ENCODE results near the gene ATOSA.

The ATOSA gene

DNA sequence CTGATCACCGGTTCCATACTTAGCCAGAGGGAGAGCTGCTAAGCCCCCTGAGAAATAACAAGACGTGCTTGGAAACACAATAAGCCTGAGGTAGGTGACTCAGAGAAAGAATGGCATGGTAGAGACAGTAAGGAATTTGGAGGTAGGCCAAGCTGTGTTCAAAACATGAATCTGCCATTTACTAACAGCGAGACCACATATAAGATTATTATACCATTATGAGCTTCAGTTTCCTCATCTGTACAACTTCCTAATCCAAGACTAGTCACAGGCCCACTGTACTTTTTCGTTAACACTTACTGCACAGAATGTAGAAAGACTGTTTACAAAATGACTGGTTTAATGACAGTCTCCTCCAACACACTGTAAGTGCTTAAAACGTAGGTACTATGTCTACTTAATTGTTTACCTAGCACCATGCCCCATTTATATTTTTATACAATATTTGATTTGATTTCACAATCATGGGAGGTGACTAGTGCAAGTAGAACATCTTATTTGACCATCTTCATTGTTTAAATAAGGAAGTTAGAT is 25.7 kb downstream of the ATOSA start:
- no peaks in the 10 kb centered on the region for H3K9me3 ChIP-seq
- no peaks in the 10 kb centered on the region for H3K36me3 ChIP-seq
- no peak for DNase-seq
- no peaks in the 10 kb centered on the region for H3K27me3 ChIP-seq
- TF ChIP-seq, protein P1, sequence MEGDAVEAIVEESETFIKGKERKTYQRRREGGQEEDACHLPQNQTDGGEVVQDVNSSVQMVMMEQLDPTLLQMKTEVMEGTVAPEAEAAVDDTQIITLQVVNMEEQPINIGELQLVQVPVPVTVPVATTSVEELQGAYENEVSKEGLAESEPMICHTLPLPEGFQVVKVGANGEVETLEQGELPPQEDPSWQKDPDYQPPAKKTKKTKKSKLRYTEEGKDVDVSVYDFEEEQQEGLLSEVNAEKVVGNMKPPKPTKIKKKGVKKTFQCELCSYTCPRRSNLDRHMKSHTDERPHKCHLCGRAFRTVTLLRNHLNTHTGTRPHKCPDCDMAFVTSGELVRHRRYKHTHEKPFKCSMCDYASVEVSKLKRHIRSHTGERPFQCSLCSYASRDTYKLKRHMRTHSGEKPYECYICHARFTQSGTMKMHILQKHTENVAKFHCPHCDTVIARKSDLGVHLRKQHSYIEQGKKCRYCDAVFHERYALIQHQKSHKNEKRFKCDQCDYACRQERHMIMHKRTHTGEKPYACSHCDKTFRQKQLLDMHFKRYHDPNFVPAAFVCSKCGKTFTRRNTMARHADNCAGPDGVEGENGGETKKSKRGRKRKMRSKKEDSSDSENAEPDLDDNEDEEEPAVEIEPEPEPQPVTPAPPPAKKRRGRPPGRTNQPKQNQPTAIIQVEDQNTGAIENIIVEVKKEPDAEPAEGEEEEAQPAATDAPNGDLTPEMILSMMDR (IDR thresholded peaks at IDR 0.05; ENCODE audit: low read depth, low read length), result no peak
- H3K4me1 ChIP-seq, result peaks cover 4% of the 10 kb centered on the region
- no peak overlapping the region for H3K4me3 ChIP-seq (ENCODE audit: low read depth, low read length)

DNA sequence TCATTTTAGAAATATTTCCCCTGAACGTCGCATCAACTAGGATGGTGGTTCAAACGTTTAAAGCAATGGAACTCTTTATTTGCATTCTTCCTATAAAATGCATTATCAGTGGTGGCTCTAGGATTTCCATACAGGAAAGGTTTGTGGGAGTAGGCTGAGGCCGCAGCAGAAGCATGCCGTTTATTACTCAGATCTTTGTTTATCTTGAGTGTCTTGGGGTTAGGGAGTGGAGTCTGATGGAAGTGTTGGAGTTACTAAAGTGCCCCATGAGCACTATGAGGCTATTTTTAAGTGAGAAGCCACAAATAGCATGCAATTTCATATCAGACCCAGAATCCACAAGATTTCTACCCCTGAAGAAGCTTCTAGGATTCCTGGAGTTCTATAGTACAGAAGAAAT is 26.2 kb downstream of the ATOSA start:
- H3K36me3 ChIP-seq, result no peaks in the 10 kb centered on the region
- H3K27me3 ChIP-seq, result no peaks in the 10 kb centered on the region
- peaks cover 4% of the 10 kb centered on the region for H3K4me1 ChIP-seq
- no peak overlapping the region for H3K4me3 ChIP-seq (ENCODE audit: low read depth, low read length)
- no peak for DNase-seq
- TF ChIP-seq, protein P1 (IDR thresholded peaks at IDR 0.05; ENCODE audit: low read depth, low read length), result no peak
- no peaks in the 10 kb centered on the region for H3K9me3 ChIP-seq

DNA sequence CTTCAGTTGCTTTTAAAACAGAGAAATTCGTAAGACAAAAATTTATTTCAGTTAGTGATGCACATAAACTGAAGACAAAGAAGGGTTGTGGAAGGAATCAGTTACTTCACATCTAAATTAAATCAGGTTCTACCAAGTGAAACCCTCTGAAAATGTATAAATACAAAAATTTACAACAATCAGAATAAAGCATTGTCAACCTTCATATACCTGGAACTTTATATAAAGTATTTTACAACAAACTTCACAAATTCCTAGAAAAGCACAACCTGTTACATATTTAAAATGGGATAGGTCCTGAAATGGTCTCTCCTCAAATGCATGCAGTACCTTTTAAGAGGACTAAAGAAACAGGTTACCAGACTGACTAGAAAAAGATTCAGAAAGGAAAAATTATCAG is 26.9 kb downstream of the ATOSA start:
- Histone ChIP-seq H3K27me3 (no peaks in the 10 kb centered on the region), H3K36me3 (no peaks in the 10 kb centered on the region)

DNA sequence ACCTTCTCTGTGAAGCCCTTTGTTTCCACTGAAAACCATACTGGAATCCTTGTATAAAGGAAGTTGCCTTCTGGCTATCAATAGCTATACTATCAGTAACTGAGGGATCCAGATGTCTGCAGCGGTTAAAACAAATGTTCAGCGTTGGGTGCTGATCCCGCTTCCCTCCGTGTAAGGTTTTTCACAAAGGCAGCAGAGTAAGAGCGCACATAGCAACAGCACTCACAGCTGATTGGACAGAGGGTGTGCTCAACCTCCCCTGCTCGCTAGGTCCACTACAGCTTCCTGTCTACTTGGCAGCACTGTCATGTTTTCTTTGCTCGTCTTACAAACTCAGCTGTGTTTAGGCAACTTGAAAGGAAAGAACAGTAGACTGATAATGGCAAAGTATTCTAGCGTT is 27.3 kb downstream of the ATOSA start:
- Histone ChIP-seq H3K9me3 (no peaks in the 10 kb centered on the region), H3K36me3 (no peaks in the 10 kb centered on the region), H3K4me1 (peaks cover 4% of the 10 kb centered on the region), H3K27me3 (no peaks in the 10 kb centered on the region), H3K4me3 (ENCODE audit: low read depth, low read length) (peak overlapping the region; percentile 63)
- TF ChIP-seq, protein P1 (IDR thresholded peaks at IDR 0.05; ENCODE audit: low read depth, low read length), result no peak
- peak; percentile 77 for DNase-seq

More for the DNA sequence above, 26.9 kb downstream of the ATOSA start:
- DNase-seq, result no peak
- TF ChIP-seq, protein P1 (IDR thresholded peaks at IDR 0.05; ENCODE audit: low read depth, low read length), result no peak
- Histone ChIP-seq H3K9me3 (no peaks in the 10 kb centered on the region), H3K4me3 (ENCODE audit: low read depth, low read length) (peak overlapping the region; percentile 63), H3K4me1 (peaks cover 4% of the 10 kb centered on the region)

GRCh38 chr15:52651114-52651513 is 28.1 kb downstream of the ATOSA start:
- H3K9me3 ChIP-seq, result no peaks in the 10 kb centered on the region
- no peaks in the 10 kb centered on the region for H3K36me3 ChIP-seq
- peaks cover 4% of the 10 kb centered on the region for H3K4me1 ChIP-seq
- no peak for DNase-seq
- peak overlapping the region; percentile 63 for H3K4me3 ChIP-seq (ENCODE audit: low read depth, low read length)
- no peaks in the 10 kb centered on the region for H3K27me3 ChIP-seq
- TF ChIP-seq, protein P1 (IDR thresholded peaks at IDR 0.05; ENCODE audit: low read depth, low read length), result no peak

DNA sequence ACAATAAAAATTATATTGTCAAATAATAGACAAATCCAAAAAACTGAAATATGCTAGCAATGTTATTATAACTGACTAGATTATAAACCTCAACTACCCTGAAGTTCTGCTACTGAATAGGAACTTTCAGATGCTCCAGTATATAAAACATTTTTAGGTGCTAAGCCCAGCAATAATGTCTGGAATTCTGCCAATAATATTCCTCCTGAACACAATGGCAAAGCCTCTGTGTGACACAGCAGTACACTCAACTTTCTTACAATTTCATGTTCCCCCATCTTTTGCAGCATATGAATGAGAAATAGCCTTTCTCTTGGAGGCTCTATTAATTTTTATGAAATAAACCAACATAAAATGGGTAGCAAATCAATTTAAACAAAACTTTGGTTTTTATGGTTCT is 29.5 kb downstream of the ATOSA start:
- peaks cover 4% of the 10 kb centered on the region for H3K4me1 ChIP-seq
- no peaks in the 10 kb centered on the region for H3K9me3 ChIP-seq
- no peak for DNase-seq
- no peaks in the 10 kb centered on the region; the same call in 1 of the 2 replicates for H3K36me3 ChIP-seq
- H3K4me3 ChIP-seq (ENCODE audit: low read depth, low read length), result no peak overlapping the region
- H3K27me3 ChIP-seq, result no peaks in the 10 kb centered on the region
- TF ChIP-seq, protein P1 (IDR thresholded peaks at IDR 0.05; ENCODE audit: low read depth, low read length), result no peak
